Measurements from ENCODE around the gene MTARC2. TPM values are rescaled to one million over a fixed set of nuclear protein-coding genes. Genes with fewer than 3 reads are reported as not detected.

MTARC2 gene
- polyA plus RNA-seq, 1 of the 3 experiments (the other 2 are of a cell fraction), result 6.1 TPM

DNA sequence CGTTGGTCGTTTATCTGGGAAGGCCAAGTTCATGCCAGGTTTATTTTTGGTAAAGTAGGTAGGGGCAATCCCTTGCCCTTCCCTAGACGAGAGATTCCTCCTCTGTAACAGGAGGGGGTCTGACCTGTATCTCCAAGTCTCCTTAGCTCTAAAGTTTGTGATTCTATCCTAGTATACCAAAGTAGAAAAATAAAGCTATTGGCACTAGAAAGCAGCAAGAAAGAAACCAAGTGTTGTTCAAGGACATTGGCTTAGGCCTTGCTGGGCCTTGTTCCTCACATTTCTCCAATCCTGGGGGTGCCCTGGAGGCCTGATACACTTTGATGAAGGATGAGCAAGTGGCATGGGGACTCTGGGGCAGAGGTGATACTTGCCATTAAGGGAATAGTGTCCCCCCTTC is 814 bp downstream of the MTARC2 start:
- Histone ChIP-seq H3F3A (replicated peaks; ENCODE audit: insufficient read depth) (no peaks in the 10 kb centered on the region), H3K27ac (ENCODE audit: low read depth in 2 of 2, low read length in 1 of 2) (no peak overlapping the region), H4K20me1 (ENCODE audit: insufficient read depth) (no peaks in the 10 kb centered on the region), H3K27me3 (ENCODE audit: insufficient read depth) (no peaks in the 10 kb centered on the region), H3K9me2 (no peaks in the 10 kb centered on the region), H2AFZ (ENCODE audit: low read depth) (peak overlapping the region; percentile 86), H3K79me2 (ENCODE audit: insufficient read depth) (peaks cover 9% of the 10 kb centered on the region; the same call in 1 of the 2 replicates), H3K9ac (peak overlapping the region; percentile 64), H3K36me3 (replicated peaks in 1 of 2; ENCODE audit: control insufficient read depth in 1 of 2, insufficient read depth in 2 of 2, low read length in 1 of 2) (no peaks in the 10 kb centered on the region), H3K4me3 (ENCODE audit: low read depth in 2 of 2, low read length in 1 of 2) (peak overlapping the region; percentile 76 to 81), H3K4me2 (peak overlapping the region; percentile 80), H3K9me3 (no peaks in the 10 kb centered on the region), H3K4me1 (ENCODE audit: control insufficient read depth in 1 of 2, insufficient read depth in 2 of 2, low read depth in 1 of 2, low read length in 1 of 2) (peaks cover 5 to 16% of the 10 kb centered on the region in 2 experiments; a peak in 1 of 4 replicates)
- TF ChIP-seq FOSL2 (IDR thresholded peaks at IDR 0.05; ENCODE audit: borderline replicate concordance, low read depth) (no peak), NRF1 (IDR thresholded peaks at IDR 0.05; ENCODE audit: low read depth, low read length) (no peak)
- ChIA-PET POLR2A (interaction anchor here (2.0 kb wide), 1 partner anchor 38 kb away, joined by 5 read pairs; the partner anchor contains the start of gene MTARC1), CTCF (interaction anchor here (0.8 to 3.5 kb wide), 8 partner anchors 12 to 468 kb away, joined by 3 to 31 read pairs (median 4); no protein-coding TSS in a partner anchor)
- no peak for DNase-seq
- WGBS (ENCODE audit: low lambda C conversion rate), result 28% methylated on average over 3 of the region's 3 CpGs

GRCh38 chr1:220750131-220750515 is 2.0 kb downstream of the MTARC2 start:
- no peak overlapping the region for H2AFZ ChIP-seq (ENCODE audit: low read depth)
- no peaks in the 10 kb centered on the region for H3F3A ChIP-seq (replicated peaks; ENCODE audit: insufficient read depth)
- H4K20me1 ChIP-seq (ENCODE audit: insufficient read depth), result no peaks in the 10 kb centered on the region
- H3K4me3 ChIP-seq (ENCODE audit: low read depth in 2 of 2, low read length in 1 of 2), result no peak overlapping the region
- H3K9me2 ChIP-seq, result no peaks in the 10 kb centered on the region
- POLR2A ChIA-PET, result no interaction called here
- H3K27ac ChIP-seq (ENCODE audit: low read depth in 2 of 2, low read length in 1 of 2), result no peak overlapping the region
- DNase-seq, result no peak
- H3K4me2 ChIP-seq, result no peak overlapping the region
- 97% methylated on average over 6 of the region's 6 CpGs for WGBS (ENCODE audit: low lambda C conversion rate)
- H3K36me3 ChIP-seq (replicated peaks in 1 of 2; ENCODE audit: control insufficient read depth in 1 of 2, insufficient read depth in 2 of 2, low read length in 1 of 2), result no peaks in the 10 kb centered on the region
- H3K79me2 ChIP-seq (ENCODE audit: insufficient read depth), result peaks cover 9% of the 10 kb centered on the region; the same call in 1 of the 2 replicates
- H3K4me1 ChIP-seq (ENCODE audit: control insufficient read depth in 1 of 2, insufficient read depth in 2 of 2, low read depth in 1 of 2, low read length in 1 of 2), result peaks cover 5 to 16% of the 10 kb centered on the region in 2 experiments; a peak in 1 of 4 replicates
- CTCF ChIA-PET, result interaction anchor here (0.8 to 2.5 kb wide), 2 partner anchors 17 to 25 kb away, joined by 3 to 8 read pairs; no protein-coding TSS in a partner anchor
- no peaks in the 10 kb centered on the region for H3K9me3 ChIP-seq
- no peak for TF ChIP-seq FOSL2 (IDR thresholded peaks at IDR 0.05; ENCODE audit: borderline replicate concordance, low read depth)
- no peak overlapping the region for H3K9ac ChIP-seq
- H3K27me3 ChIP-seq (ENCODE audit: insufficient read depth), result no peaks in the 10 kb centered on the region

GRCh38 chr1:220751111-220751510 is 3.0 kb downstream of the MTARC2 start:
- H3K27ac ChIP-seq (ENCODE audit: low read depth in 2 of 2, low read length in 1 of 2), result no peak overlapping the region
- TF ChIP-seq PBX3 (IDR thresholded peaks at IDR 0.05) (no peak), FOSL2 (IDR thresholded peaks at IDR 0.05; ENCODE audit: borderline replicate concordance, low read depth) (no peak), SMC3 (IDR thresholded peaks at IDR 0.05; ENCODE audit: low read depth, low read length) (no peak), RXRA (IDR thresholded peaks at IDR 0.05; ENCODE audit: borderline replicate concordance, low read depth) (no peak), USF2 (IDR thresholded peaks at IDR 0.05; ENCODE audit: borderline replicate concordance, low read depth, low read length) (no peak), EZH2phosphoT487 (IDR thresholded peaks at IDR 0.05; ENCODE audit: borderline replicate concordance, low read depth) (no peak), GABPA (IDR thresholded peaks at IDR 0.05; ENCODE audit: low read depth) (no peak), MEF2A (IDR thresholded peaks at IDR 0.05; ENCODE audit: borderline replicate concordance, low read depth) (no peak), MXI1 (IDR thresholded peaks at IDR 0.05; ENCODE audit: low read depth, low read length) (no peak)
- TF ChIP-seq, protein P1, sequence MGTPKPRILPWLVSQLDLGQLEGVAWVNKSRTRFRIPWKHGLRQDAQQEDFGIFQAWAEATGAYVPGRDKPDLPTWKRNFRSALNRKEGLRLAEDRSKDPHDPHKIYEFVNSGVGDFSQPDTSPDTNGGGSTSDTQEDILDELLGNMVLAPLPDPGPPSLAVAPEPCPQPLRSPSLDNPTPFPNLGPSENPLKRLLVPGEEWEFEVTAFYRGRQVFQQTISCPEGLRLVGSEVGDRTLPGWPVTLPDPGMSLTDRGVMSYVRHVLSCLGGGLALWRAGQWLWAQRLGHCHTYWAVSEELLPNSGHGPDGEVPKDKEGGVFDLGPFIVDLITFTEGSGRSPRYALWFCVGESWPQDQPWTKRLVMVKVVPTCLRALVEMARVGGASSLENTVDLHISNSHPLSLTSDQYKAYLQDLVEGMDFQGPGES (IDR thresholded peaks at IDR 0.05; ENCODE audit: low read depth, low read length), result no peak
- no peak overlapping the region for H2AFZ ChIP-seq (ENCODE audit: low read depth)
- H3K4me1 ChIP-seq (ENCODE audit: control insufficient read depth in 1 of 2, insufficient read depth in 2 of 2, low read depth in 1 of 2, low read length in 1 of 2), result peaks cover 5 to 16% of the 10 kb centered on the region in 2 experiments; a peak in 1 of 4 replicates
- no peaks in the 10 kb centered on the region for H3K27me3 ChIP-seq (ENCODE audit: insufficient read depth)
- no peak for DNase-seq
- peaks cover 0 to 9% of the 10 kb centered on the region in 2 experiments for H3K36me3 ChIP-seq (replicated peaks in 1 of 2; ENCODE audit: control insufficient read depth in 1 of 2, insufficient read depth in 2 of 2, low read length in 1 of 2)
- no peaks in the 10 kb centered on the region for H4K20me1 ChIP-seq (ENCODE audit: insufficient read depth)
- 91% methylated on average over 2 of the region's 2 CpGs for WGBS (ENCODE audit: low lambda C conversion rate)
- H3K4me3 ChIP-seq (ENCODE audit: low read depth in 2 of 2, low read length in 1 of 2), result no peak overlapping the region
- H3K9me2 ChIP-seq, result no peaks in the 10 kb centered on the region
- H3K4me2 ChIP-seq, result no peak overlapping the region
- no peaks in the 10 kb centered on the region for H3F3A ChIP-seq (replicated peaks; ENCODE audit: insufficient read depth)
- ChIA-PET CTCF (interaction anchor here (2.5 kb wide), 1 partner anchor 18 kb away, joined by 8 read pairs; no protein-coding TSS in a partner anchor), POLR2A (no interaction called here)
- H3K9ac ChIP-seq, result no peak overlapping the region
- H3K79me2 ChIP-seq (ENCODE audit: insufficient read depth), result peaks cover 9% of the 10 kb centered on the region; the same call in 1 of the 2 replicates
- H3K9me3 ChIP-seq, result no peaks in the 10 kb centered on the region
